GM18858 (cell line): Measurements from ENCODE around the gene LRRC57.

Experiments used
- ATAC-seq: cut with Tn5 transposase; IDR thresholded peaks from one replicate; pipeline ENCODE4 v1.9.1; 2021; ENCODE audit not compliant: unreplicated experiment

Gene LRRC57

DNA sequence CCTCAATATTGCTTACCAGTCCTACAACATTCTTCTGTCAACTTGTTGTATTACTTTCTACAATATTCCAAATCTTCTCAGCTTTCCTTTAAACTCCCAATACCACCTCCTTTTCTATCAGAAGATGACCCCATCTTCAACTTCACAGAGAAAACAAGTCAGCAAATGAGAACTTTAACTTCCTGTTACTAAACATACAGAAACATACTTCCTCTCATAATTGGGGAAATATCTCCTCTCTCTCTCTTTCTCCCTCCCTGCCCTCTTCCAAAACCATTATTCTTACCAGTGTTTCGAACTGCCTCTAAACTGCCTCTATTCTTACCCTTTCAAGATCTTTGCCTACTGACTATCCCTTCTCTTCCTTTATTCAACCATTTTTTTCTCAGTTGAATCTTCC is 54.9 kb downstream of the LRRC57 start:
- ATAC-seq = no peak

DNA sequence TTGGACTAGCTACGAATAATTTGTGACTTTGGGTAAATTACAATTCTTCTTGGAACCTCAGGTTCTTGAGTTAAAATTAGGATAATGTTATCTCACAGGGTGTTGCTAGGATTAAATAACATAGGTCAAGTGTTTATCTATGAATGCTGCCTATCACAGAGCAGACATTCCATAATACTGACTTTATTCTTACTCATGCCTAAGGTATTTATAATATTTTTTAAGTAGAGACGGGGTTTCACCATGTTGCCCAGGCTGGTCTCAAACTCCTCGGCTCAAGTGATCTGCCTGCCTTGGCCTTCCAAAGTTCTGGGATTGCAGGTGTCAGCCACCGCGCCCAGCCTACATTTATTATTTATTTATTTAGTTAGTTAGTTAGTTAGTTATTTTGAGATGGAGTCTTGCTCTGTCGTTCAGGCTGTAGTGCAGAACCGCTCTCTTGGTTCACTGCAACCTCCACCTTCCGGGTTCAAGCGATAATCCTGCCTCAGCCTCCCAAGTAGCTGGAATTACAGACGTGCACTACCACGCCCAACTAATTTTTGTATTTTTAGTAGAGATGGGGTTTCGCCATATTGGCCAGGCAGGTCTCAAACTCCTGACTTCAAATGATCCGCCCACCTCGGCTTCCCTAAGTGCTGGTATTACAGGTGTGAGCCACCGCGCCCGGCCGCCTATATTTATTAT is 56.9 kb downstream of the LRRC57 start:
- ATAC-seq = no peak

DNA sequence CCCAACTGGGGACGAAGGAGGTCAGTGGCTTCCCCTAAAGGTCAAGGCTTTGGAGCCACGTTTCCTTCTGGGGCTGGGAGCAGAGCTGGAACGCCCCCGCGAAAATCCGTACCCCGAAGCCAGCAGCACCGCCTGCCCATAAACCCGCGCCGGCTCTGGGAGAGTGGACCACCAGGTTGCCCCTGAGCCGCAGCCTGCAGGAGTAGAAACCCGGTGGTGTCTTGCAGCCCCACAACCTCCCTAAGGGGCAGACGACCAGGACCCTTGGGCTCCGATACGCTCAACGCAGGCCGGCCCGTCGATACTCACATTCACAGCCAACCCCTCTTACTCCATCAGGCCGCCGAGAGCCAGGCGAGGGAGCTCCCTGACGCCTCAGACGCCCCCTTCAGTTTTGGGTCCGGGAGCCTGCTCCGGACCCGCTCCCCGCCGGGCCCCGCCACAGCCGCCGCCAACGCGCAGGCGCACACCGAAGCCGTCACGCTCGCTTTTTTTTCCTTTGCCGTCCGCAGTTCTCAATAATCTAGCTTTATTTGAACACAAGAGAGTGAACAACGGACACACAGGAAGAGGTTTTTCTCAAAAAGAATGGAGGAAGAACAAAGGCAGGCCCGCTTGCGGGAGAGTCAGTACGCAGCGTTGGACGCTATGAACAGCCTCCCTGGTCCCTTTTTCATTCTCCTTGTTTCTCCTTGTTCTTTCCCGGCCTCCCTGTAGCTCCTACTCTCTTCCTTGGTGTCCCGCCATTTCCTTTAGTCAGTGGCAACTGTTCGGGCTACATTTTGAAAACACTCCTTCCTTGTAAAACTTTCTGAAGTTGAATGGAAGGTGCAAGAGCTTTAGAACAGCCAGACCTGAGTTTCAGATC is 57.7 kb downstream of the LRRC57 start, which contains the start of gene ZNF106:
ZNF106 (minus strand) TSS at position 471 of the 868 bp plus-strand sequence. CDS start 18,852 bp downstream, outside the sequence.
- ATAC-seq = no peak

DNA sequence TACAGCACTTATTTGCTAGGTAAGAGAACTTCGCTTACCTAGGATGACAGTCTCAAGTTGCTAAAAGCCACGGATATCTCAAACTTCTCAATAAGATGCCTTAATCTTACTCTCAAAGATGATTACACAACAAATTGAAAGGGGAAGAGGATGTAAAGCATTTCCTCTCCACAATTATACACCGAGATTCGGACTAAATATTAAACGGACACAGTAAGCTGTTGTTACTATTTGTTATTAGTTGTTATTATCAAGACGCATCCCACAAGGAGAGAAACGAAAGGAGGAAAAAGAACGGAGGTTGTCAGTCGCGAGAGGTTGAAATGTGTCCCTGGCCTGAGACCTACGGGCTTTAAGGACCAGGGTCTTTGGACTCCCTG is 58.3 kb downstream of the LRRC57 start:
- ATAC-seq = no peak
